Cardiac fibroblast (primary cell): Measurements from ENCODE around the gene BET1.

Source experiments
- DNase-seq, 2 donors: peaks; one replicate each; pipeline versions ENCODE4 v3.0.0 to v3.0.0-alpha.2; 2010; ENCODE audit warnings: low read depth in 2 of 2
- H3K4me3 ChIP-seq, 2 donors: replicated peaks in 1 of 2; 1 replicate in 1 of 2; 2 replicates in 1 of 2; pipeline ENCODE4 v1.5.1; 2011; ENCODE audit warnings: low read depth in 2 of 2, low read length in 2 of 2, mild to moderate bottlenecking in 2 of 2, moderate library complexity in 1 of 2
- CTCF ChIP-seq: IDR thresholded peaks from one replicate; pipeline ENCODE4 v1.5.1; 2011; ENCODE audit warnings: low read depth, mild to moderate bottlenecking, low read length, inconsistent platforms

BET1 gene

GRCh38 chr7:94004024-94004951 is at the start of gene BET1:
Gene BET1 (minus strand): TSS chr7:94004355. CDS start chr7:94004216, 139 bp downstream.
- TF ChIP-seq CTCF, result no peak
- peak; percentile 97 to 98 for DNase-seq
- peak within 1 kb of the TSS; percentile 81 to 82 for H3K4me3 ChIP-seq

GRCh38 chr7:94053532-94053931 is 49.4 kb upstream of the BET1 start:
- no peak for DNase-seq
- no peak for TF ChIP-seq CTCF
- no peak overlapping the region for H3K4me3 ChIP-seq

- DNase-seq, result no peak
- H3K4me3 ChIP-seq, result no peak overlapping the region
- no peak for TF ChIP-seq CTCF
Measured at GRCh38 chr7:94052398-94053180, 48.4 kb upstream of the BET1 start.

- H3K4me3 ChIP-seq, result no peak overlapping the region
- TF ChIP-seq CTCF, result no peak
- DNase-seq, result no peak
Measured at GRCh38 chr7:94050046-94050445, 45.9 kb upstream of the BET1 start.

- DNase-seq, result no peak
- TF ChIP-seq CTCF, result no peak
- no peak overlapping the region for H3K4me3 ChIP-seq
Measured at GRCh38 chr7:94049615-94050014, 45.5 kb upstream of the BET1 start.

GRCh38 chr7:94048755-94049154 is 44.6 kb upstream of the BET1 start:
- no peak overlapping the region for H3K4me3 ChIP-seq
- no peak for DNase-seq
- no peak for TF ChIP-seq CTCF
